HG03045 (cell line): ENCODE data around the gene PXYLP1.
A peak's percentile ranks its signal among the peaks of the same experiment; 100 is the strongest.
"Not testable (repeated sequence)": the region's sequence is repeated elsewhere in the genome, so short reads cannot be mapped to it uniquely, and the experiment has no call there.

Experiments used
- ATAC-seq: cut with Tn5 transposase; IDR thresholded peaks from one replicate; pipeline ENCODE4 v1.9.1; 2021; ENCODE audit warnings: mild to moderate bottlenecking, moderate library complexity; ENCODE audit not compliant: unreplicated experiment

Gene PXYLP1

DNA sequence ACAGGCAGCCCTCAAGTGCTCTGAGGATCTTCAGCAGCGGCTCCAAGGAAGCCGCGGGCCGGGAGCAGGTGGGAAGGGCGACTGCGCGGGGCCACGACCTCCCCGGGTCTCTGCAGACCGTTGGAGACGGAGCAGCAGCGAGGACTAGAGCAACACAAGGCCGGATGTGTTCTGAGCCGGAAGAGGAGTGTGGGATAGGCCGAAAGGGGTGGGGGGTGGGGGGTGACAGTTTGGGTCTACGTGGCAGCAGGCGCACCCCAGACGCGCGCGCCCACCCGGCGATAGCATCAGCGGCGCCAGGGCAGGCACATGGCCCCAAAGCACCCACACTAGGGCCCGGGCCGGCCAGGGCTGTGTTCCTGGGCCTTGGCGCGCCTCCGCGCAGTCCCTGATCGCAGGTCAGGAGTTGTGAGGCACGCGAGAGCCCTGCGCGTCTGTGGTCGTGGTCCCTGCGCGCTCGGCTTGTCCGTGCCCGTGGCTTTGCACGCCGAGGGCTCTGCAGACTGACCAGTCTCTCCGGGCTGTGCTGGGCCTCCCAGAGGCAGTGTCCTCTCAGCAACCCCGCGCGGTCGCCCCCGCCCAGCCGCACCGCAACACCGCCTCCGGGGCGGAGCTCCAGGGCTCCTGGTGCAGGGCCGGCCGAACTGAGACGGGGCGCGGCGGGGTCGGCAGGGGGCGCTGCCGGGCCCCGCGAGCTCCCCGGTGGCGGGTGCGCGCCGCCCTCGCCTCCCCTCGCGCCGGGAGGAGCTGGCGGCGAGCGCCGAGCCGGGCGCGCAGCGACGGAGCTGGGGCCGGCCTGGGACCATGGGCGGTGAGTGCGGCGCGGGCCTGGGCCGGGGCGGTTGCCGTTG, at the start of gene PXYLP1:
PXYLP1 (plus strand) TSS at position 725 of the 851 bp plus-strand sequence. CDS start 28,351 bp downstream, outside the sequence.
- peak; percentile 97 for ATAC-seq

GRCh38 chr3:141183606-141184005, 48.0 kb upstream of the PXYLP1 start:
- ATAC-seq, result no peak

DNA sequence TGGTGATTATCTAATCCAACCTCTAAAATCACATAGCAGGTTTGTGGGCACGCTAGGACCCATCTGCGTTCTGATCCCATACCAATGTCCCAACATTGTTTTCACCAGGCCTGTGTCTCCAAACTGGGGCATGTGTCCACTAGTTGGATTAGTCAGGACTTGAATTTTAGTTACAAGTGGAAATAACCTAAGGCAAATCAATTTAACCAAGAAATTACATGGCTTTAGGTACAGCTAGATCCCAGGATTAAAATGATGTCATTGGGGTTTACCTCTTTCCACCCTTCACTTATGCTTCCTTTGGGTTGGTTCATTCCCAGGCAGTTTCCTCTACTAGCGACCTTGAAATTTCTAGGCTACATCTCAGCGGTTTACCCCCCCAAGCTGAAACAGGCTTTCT, 47.2 kb upstream of the PXYLP1 start:
- ATAC-seq, result no peak

DNA sequence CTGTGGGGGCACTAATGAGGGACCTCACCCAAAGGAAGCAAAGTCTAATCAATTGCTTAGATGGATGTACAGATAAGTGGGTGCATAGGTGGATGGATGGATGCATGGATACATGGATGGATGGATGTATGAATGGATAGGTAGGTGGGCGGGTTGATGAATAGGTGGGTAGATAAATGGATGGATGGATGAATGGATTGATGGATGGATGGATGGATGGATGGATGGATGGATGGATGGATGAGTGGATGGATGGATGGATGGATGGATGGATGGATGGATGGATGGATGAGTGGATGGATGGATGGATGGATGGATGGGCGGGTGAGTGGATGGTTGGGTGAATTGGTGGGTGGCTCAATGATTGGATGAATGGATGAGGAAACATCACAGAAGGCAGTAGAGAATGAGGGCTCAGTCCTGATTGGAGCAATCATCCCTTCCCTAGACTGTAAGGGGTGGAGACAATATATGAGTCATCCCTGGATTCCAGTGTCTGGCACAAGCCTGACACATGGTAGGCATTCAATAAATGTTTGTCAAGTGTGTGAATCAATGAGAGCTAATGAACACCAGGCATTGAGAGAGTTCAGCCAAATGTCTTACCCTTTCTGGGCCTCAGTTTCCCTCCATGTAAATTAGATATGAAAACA, 40.4 kb upstream of the PXYLP1 start:
- ATAC-seq, result no peak

DNA sequence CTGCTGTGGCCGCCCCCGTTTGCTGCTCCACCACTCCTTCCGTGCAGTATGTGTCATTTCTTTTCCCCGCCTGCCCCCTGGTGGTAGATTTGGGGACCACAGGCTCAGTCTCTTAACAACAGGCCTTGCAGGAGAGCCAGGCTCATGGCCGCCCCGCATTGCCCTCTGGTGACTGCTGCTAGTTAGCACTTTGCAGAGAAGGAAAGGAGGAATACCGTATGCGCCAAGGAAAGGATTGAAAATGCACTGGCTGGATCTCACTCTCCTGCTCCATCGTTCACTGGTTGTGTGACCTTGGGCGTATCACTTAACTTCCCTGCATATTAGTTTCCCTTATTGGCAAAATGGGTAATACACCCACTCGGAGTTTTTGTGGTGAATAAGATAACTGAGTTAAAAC, 39.3 kb upstream of the PXYLP1 start:
- ATAC-seq, result peak; percentile 99

- no peak for ATAC-seq
These were observed 38.4 kb upstream of the PXYLP1 start for GRCh38 chr3:141193066-141193830.

DNA sequence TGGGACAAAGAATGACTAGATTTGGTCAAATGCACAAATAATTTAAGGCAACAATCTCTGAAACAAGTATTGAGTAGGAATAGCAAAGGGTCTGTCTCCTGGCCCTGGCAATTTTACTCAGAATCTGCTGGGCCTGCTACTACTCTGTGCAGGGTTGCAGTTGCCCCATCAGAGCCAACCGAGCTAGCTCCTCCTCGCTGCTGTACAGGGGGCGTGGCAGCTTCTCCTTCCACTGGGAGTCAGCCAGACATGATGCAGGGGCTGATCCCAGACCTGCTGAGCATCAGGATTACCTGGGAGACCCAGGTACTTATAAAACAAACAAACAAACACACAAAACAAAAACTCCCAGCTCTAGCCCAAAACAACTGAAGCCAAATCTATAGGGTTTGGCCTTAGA, 30.5 kb upstream of the PXYLP1 start:
- ATAC-seq, result no peak

DNA sequence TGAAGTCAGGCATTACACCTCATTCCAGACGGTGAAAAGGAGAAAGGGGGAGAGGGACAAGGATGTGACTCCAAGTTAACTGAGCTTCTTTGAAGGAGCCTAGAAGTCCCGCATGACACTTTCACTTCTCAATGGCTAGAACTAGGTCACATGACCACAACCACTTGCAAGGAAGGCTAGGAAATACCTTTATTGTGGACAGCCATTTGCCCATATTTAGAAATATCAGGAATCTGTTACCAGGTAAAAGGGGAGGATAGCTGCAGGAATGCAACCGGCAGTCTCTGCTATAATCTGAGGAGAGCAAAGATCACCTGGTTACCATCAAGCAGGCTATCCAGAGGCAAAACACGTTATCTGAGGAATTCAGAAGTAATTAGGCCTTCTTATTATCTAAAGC, 28.9 kb upstream of the PXYLP1 start:
- ATAC-seq, result no peak

- ATAC-seq, result no peak
These were observed 27.8 kb upstream of the PXYLP1 start for GRCh38 chr3:141203866-141204265.

GRCh38 chr3:141204343-141204742, 27.3 kb upstream of the PXYLP1 start:
- no peak for ATAC-seq

- not testable (repeated sequence) for ATAC-seq
These were observed 20.3 kb upstream of the PXYLP1 start for GRCh38 chr3:141211306-141211705.

GRCh38 chr3:141212101-141212500, 19.5 kb upstream of the PXYLP1 start:
- ATAC-seq, result no peak

- ATAC-seq, result no peak
These were observed 19.1 kb upstream of the PXYLP1 start for GRCh38 chr3:141212555-141212954.

GRCh38 chr3:141216975-141217374, 14.7 kb upstream of the PXYLP1 start:
- ATAC-seq, result no peak

GRCh38 chr3:141217389-141217788, 14.2 kb upstream of the PXYLP1 start:
- ATAC-seq, result no peak

GRCh38 chr3:141218162-141218835, 13.3 kb upstream of the PXYLP1 start:
- ATAC-seq, result no peak

GRCh38 chr3:141218926-141219325, 12.7 kb upstream of the PXYLP1 start:
- no peak for ATAC-seq

- ATAC-seq, result no peak
These were observed 7.9 kb upstream of the PXYLP1 start for GRCh38 chr3:141223673-141224166.

GRCh38 chr3:141225939-141226338, 5.7 kb upstream of the PXYLP1 start:
- no peak for ATAC-seq

DNA sequence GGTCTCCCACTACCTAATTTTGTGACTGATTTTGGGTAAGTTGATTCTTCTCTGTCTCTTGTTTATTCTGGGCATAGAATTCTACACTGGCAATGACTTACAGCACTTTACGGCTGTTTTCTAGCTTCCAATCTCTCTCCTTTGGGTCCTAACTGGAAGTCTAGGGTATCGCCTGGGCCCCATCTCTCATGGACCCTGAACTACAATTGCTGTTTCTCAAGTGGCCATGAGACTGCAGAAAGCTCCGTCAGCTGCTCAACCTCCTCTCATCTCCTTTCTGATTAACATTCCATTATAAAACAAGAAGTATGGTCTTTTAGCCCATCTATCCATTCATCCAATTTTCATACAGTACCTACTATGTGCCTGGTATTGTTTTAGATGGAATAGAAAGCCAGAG, 4.4 kb upstream of the PXYLP1 start:
- ATAC-seq, result no peak

DNA sequence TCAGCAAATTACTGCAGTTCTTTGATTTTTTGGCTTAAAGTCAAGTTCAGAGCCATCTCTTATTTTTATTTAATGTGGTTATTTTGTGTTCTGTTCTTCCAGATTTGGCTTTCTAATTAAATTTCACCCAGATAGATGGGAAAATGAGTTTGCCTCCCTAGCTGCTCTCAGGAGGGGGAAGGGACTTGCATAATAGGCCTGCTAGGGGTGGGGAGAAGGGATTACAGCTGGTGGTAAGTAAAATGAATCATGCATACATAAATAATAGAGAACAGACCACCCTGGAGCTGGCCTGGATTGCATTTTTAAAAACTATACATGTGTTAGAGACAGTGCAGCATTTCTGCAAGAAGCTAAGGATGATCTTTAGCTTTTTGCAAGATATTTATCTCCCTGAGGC, 3.9 kb upstream of the PXYLP1 start:
- no peak for ATAC-seq
